Adrenal gland (tissue), 12 donors: ENCODE data around the gene BABAM2. TPM values are rescaled to one million over a fixed set of nuclear protein-coding genes. Genes with fewer than 3 reads are reported as not detected.

Experiments
- DNase-seq, 7 donors: peaks; one replicate each; pipeline ENCODE4 v3.0.0-alpha.2; 2019 to 2020
- H3K27ac ChIP-seq, 5 donors: fragments of 200-600 bp; sonication (generic) in 4 of 5; 1 replicate in 3 of 5; 2 replicates in 2 of 5; pipeline versions ENCODE4 v1.5.1 to v1.8.0; 2016 to 2020; ENCODE audit warnings: mild to moderate bottlenecking in 1 of 5
- H3K27me3 ChIP-seq: fragments of 200-600 bp; 2 replicates; pipeline ENCODE4 v1.8.0; 2021
- H3K36me3 ChIP-seq, 2 donors: fragments of 200-600 bp; replicated peaks in 1 of 2; 1 replicate in 1 of 2; 2 replicates in 1 of 2; pipeline versions ENCODE4 v1.5.1 to v1.8.0; 2018 to 2022
- H3K4me1 ChIP-seq, 2 donors: fragments of 200-600 bp; replicated peaks in 1 of 2; 1 replicate in 1 of 2; 2 replicates in 1 of 2; pipeline versions ENCODE4 v1.5.1 to v1.8.0; 2018 to 2021
- H3K4me3 ChIP-seq, 4 donors: fragments of 200-600 bp; sonication (generic) in 3 of 4; one replicate each; pipeline ENCODE4 v1.5.1; 2016 to 2018
- H3K9me3 ChIP-seq, 3 donors: fragments of 200-600 bp; sonication (generic) in 1 of 3; replicated peaks in 1 of 3; 1 replicate in 2 of 3; 2 replicates in 1 of 3; pipeline versions ENCODE4 v1.5.1 to v1.8.0; 2016 to 2021
- CTCF ChIP-seq, 6 experiments: fragments of 450-650 bp in 4 of 6; fragments of 200-600 bp in 2 of 6; sonication (generic) in 1 of 6; IDR thresholded peaks; 1 replicate in 5 of 6; 2 replicates in 1 of 6; pipeline versions ENCODE4 v1.5.1 to v1.8.0; 2016 to 2021; ENCODE audit warnings: antibody characterized with exemption in 6 of 6, mild to moderate bottlenecking in 2 of 6, moderate library complexity in 1 of 6
- POLR2A ChIP-seq, 2 donors: fragments of 450-650 bp; IDR thresholded peaks; one replicate each; pipeline ENCODE4 v1.6.1; 2017; ENCODE audit warnings: antibody characterized with exemption in 2 of 2, mild to moderate bottlenecking in 2 of 2, moderate library complexity in 1 of 2
- WGBS, 4 donors: extraction: QIAGEN DNeasy Blood & Tissue Kit in 2 of 4; methylation state at CpG; one replicate each; pipeline versions ENCODE4 v1.1.5 to v1.1.7; 2013 to 2017; 5-methylcytosine and 5-hydroxymethylcytosine counted together
- intact Hi-C, 2 donors: fragments of 100-400 bp; cut with DNase I; formaldehyde crosslinking; loops; one replicate each; pipeline versions ENCODE4 v1.14.1 to v1.15.0; 2022 to 2023
- polyA plus RNA-seq, 3 donors: library from polyadenylated mRNA; stranded (reverse); fragments of 200-250 nt in 2 of 3; fragments of 350-450 nt in 1 of 3; fragmentation: Illumina TruSeq in 1 of 3; extraction: RNeasy Lipid Tissue Mini Kit (QIAGEN cat#74804) in 1 of 3; gene quantifications; one replicate each; pipeline ENCODE4 v1.2.3, GENCODE V29; 2013 to 2014
- total RNA-seq, 9 donors: library from RNA; depleted of rRNA in 4 of 9; stranded (reverse); fragments of >200 nt in 4 of 9; fragments of 120-200 nt in 1 of 9; fragmentation: NEBNext Ultra II Directional in 1 of 9; extraction: Animal tissue kit (Norgen Biotek cat#: 25700) in 1 of 9; gene quantifications; one replicate each; pipeline versions ENCODE4 v1.1.0 to v1.2.4, GENCODE V29; 2013 to 2023
- donor health status: healthy with polysubstance abuse.
- donor health status: Bipolar disorder and iron deficiency.
- donor health status: DM: yes; HTN: yes; CAD: no.
- donor health status: DM: no; HTN: no; CAD: no.
- donor health status: DM: no; HTN: no; CAD: no.
- donor health status: DM: yes; HTN: yes; CAD: no.

BABAM2 gene
- total and polyA plus RNA-seq, 12 donors, result 88.2 to 925 (median 357) TPM

- WGBS, 4 donors, result 90 to 99% (median 94%) methylated on average over 6 of the region's 6 CpGs
- H3K9me3 ChIP-seq, result no peaks in the 10 kb centered on the region
- no peak for DNase-seq
- H3K27me3 ChIP-seq, result no peaks in the 10 kb centered on the region
- H3K27ac ChIP-seq, result peak overlapping the region in 3 of 5 donors; percentile 51 to 73 (median 62)
- H3K4me3 ChIP-seq, result no peak overlapping the region
- TF ChIP-seq CTCF (IDR thresholded peaks at IDR 0.05) (no peak), POLR2A (IDR thresholded peaks at IDR 0.05) (no peak)
- no peaks in the 10 kb centered on the region for H3K36me3 ChIP-seq
- peaks cover 19 to 45% of the 10 kb centered on the region in 2 donors for H3K4me1 ChIP-seq
- intact Hi-C loops, result no loop called here
Observed at GRCh38 chr2:27921880-27922547, 31.5 kb downstream of the BABAM2 start.

GRCh38 chr2:27922842-27923241 is 32.3 kb downstream of the BABAM2 start:
- Histone ChIP-seq H3K36me3 (no peaks in the 10 kb centered on the region), H3K4me1 (peaks cover 19 to 42% of the 10 kb centered on the region in 2 donors), H3K27me3 (no peaks in the 10 kb centered on the region), H3K9me3 (no peaks in the 10 kb centered on the region), H3K4me3 (no peak overlapping the region), H3K27ac (peak overlapping the region in 1 of 5 donors; percentile 73)
- DNase-seq, result no peak
- no peak for TF ChIP-seq POLR2A (IDR thresholded peaks at IDR 0.05)
- no peak for TF ChIP-seq CTCF (IDR thresholded peaks at IDR 0.05)
- intact Hi-C loops, result no loop called here
- 37 to 50% (median 42%) methylated on average over 1 of the region's 1 CpG for WGBS, 4 donors

GRCh38 chr2:27925766-27926472 is 35.4 kb downstream of the BABAM2 start:
- 94 to 98% (median 95%) methylated on average over 4 of the region's 4 CpGs for WGBS, 4 donors

More at GRCh38 chr2:27925766-27926472, 35.4 kb downstream of the BABAM2 start:
- Histone ChIP-seq H3K4me1 (peaks cover 8 to 25% of the 10 kb centered on the region in 2 donors), H3K4me3 (no peak overlapping the region), H3K27ac (no peak overlapping the region), H3K27me3 (no peaks in the 10 kb centered on the region), H3K36me3 (peaks cover 0 to 7% of the 10 kb centered on the region in 2 donors), H3K9me3 (no peaks in the 10 kb centered on the region)
- intact Hi-C loops, result no loop called here
- no peak for DNase-seq
- TF ChIP-seq CTCF (IDR thresholded peaks at IDR 0.05) (no peak), POLR2A (IDR thresholded peaks at IDR 0.05) (no peak)
